Breast epithelium (tissue), 3 donors: ENCODE data around the gene INTS15.

ENCODE experiments used
- POLR2A ChIP-seq: fragments of 450-650 bp; IDR thresholded peaks from one replicate; pipeline ENCODE4 v1.6.1; 2016; ENCODE audit warnings: antibody characterized with exemption, mild to moderate bottlenecking, moderate library complexity
- POLR2AphosphoS5 ChIP-seq, 3 donors: sonication (generic); formaldehyde crosslinking; IDR thresholded peaks; one replicate each; pipeline ENCODE4 v1.6.1; 2017; ENCODE audit warnings: antibody characterized with exemption in 3 of 3
- TF ChIP-seq, protein P1 (sequence below), 3 donors: fragments of 450-650 bp; IDR thresholded peaks; one replicate each; pipeline ENCODE4 v1.5.1; 2016 to 2017; ENCODE audit warnings: antibody characterized with exemption in 3 of 3, mild to moderate bottlenecking in 3 of 3, moderate library complexity in 3 of 3

DNA sequence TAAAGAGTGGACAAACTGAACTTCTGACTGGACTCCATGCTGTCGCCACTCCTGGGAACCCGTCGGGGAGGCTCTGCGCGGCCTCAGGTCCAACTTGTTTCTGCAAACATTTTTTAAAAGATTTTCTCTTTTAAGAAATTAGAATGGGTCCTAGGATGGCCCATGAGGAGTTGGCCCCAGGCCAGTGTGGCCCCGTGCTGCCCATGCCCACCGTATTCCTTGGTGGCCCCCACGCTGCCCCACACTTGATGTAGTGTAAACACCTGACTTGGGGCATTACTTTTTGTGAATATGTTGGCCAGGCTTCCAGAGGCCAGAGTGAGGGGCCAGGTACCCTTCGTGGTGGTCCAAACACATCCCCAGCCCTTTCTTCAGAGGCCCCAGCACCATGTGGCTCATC, 66.6 kb downstream of the INTS15 start:
- TF ChIP-seq POLR2AphosphoS5 (IDR thresholded peaks at IDR 0.05): no peak
- TF ChIP-seq, protein P1, sequence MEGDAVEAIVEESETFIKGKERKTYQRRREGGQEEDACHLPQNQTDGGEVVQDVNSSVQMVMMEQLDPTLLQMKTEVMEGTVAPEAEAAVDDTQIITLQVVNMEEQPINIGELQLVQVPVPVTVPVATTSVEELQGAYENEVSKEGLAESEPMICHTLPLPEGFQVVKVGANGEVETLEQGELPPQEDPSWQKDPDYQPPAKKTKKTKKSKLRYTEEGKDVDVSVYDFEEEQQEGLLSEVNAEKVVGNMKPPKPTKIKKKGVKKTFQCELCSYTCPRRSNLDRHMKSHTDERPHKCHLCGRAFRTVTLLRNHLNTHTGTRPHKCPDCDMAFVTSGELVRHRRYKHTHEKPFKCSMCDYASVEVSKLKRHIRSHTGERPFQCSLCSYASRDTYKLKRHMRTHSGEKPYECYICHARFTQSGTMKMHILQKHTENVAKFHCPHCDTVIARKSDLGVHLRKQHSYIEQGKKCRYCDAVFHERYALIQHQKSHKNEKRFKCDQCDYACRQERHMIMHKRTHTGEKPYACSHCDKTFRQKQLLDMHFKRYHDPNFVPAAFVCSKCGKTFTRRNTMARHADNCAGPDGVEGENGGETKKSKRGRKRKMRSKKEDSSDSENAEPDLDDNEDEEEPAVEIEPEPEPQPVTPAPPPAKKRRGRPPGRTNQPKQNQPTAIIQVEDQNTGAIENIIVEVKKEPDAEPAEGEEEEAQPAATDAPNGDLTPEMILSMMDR (IDR thresholded peaks at IDR 0.05): no peak
- TF ChIP-seq POLR2A: no peak
